ENCODE data around the gene NTSR2. TPM values are rescaled to one million over a fixed set of nuclear protein-coding genes. Genes with fewer than 3 reads are reported as not detected.

The NTSR2 gene
- total RNA-seq, 2 donors from 2014 or later, result not detected

DNA sequence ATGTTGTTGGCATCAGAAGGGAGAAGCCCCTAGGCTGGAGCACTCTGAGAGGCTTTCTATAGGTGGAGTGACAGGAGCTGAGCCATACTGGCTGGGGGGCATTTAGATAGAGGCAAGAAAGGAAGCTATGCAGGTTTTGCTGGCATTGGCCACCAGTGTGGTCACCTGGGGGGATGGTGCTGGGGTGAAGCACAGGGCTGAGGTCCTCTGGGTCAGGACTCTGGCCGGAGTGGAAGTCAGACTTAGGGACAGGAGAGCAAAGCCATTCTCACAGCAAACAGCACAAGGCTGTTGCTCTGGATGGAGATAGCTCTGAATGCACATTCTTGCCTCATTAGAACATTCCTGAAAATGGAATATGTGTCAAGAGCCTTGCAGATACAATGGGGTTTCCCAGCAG, 47.4 kb downstream of the NTSR2 start:
- H3K27ac ChIP-seq, result no peak overlapping the region
- H3K9ac ChIP-seq (ENCODE audit: low read depth in 2 of 2, low read length in 2 of 2), result no peak overlapping the region
- no peak for DNase-seq
- H3K27me3 ChIP-seq, result no peaks in the 10 kb centered on the region
- H3K4me3 ChIP-seq, result no peak overlapping the region
- H3K9me3 ChIP-seq, result no peaks in the 10 kb centered on the region
- TF ChIP-seq, protein P1, sequence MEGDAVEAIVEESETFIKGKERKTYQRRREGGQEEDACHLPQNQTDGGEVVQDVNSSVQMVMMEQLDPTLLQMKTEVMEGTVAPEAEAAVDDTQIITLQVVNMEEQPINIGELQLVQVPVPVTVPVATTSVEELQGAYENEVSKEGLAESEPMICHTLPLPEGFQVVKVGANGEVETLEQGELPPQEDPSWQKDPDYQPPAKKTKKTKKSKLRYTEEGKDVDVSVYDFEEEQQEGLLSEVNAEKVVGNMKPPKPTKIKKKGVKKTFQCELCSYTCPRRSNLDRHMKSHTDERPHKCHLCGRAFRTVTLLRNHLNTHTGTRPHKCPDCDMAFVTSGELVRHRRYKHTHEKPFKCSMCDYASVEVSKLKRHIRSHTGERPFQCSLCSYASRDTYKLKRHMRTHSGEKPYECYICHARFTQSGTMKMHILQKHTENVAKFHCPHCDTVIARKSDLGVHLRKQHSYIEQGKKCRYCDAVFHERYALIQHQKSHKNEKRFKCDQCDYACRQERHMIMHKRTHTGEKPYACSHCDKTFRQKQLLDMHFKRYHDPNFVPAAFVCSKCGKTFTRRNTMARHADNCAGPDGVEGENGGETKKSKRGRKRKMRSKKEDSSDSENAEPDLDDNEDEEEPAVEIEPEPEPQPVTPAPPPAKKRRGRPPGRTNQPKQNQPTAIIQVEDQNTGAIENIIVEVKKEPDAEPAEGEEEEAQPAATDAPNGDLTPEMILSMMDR (IDR thresholded peaks at IDR 0.05), result no peak
- no peaks in the 10 kb centered on the region for H3K36me3 ChIP-seq
- no peaks in the 10 kb centered on the region for H3K4me1 ChIP-seq
- intact Hi-C loops (cut with DNase I), result no loop called here

DNA sequence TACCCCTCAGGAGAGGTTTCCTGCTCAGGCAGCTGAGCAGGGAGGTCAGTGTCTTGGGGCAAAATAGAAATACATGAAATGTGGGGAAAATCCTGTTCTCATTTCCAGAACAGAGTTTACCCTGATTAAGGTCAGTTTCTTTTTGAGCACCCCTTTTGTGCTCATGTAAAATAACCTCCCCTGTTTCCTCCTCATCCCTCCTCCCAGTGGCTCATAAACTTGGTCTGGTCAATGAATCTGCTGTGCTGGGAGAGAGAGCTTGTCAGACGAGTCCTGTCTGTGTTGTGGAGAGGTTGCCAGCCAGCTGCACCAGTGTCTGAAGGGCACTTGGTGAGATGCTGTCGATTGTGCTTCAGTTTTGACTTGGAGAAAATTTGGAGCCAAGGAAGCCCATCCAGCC, 48.6 kb downstream of the NTSR2 start:
- intact Hi-C loops (cut with DNase I), result no loop called here

DNA sequence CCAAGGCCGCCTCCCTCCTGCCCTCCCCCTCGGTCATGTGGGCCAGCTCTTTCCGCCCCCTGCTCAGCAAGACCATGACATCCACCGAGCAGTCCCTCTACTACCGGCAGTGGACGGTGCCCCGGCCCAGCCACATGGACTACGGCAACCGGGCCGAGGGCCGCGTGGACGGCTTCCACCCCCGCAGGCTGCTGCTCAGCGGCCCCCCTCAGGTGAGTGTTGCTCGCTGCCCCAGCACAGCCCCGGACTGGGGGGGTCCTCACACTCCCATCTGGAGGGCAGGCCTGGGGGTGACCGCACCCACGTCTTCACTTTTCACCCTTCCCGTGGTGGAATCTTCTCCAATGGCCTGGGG, 51.3 kb downstream of the NTSR2 start:
- Histone ChIP-seq H3K36me3 (no peaks in the 10 kb centered on the region), H3K4me3 (no peak overlapping the region), H3K27ac (no peak overlapping the region), H3K9ac (ENCODE audit: low read depth in 2 of 2, low read length in 2 of 2) (no peak overlapping the region), H3K4me1 (no peaks in the 10 kb centered on the region), H3K27me3 (no peaks in the 10 kb centered on the region), H3K9me3 (no peaks in the 10 kb centered on the region)
- TF ChIP-seq, protein P1 (IDR thresholded peaks at IDR 0.05), result no peak
- DNase-seq, result no peak
- intact Hi-C loops (cut with DNase I), result no loop called here

More for the DNA sequence above, 48.6 kb downstream of the NTSR2 start:
- Histone ChIP-seq H3K9me3 (no peaks in the 10 kb centered on the region), H3K4me1 (no peaks in the 10 kb centered on the region), H3K9ac (ENCODE audit: low read depth in 2 of 2, low read length in 2 of 2) (no peak overlapping the region), H3K4me3 (no peak overlapping the region), H3K27ac (no peak overlapping the region), H3K27me3 (no peaks in the 10 kb centered on the region), H3K36me3 (no peaks in the 10 kb centered on the region)
- TF ChIP-seq, protein P1 (IDR thresholded peaks at IDR 0.05), result no peak
- no peak for DNase-seq

DNA sequence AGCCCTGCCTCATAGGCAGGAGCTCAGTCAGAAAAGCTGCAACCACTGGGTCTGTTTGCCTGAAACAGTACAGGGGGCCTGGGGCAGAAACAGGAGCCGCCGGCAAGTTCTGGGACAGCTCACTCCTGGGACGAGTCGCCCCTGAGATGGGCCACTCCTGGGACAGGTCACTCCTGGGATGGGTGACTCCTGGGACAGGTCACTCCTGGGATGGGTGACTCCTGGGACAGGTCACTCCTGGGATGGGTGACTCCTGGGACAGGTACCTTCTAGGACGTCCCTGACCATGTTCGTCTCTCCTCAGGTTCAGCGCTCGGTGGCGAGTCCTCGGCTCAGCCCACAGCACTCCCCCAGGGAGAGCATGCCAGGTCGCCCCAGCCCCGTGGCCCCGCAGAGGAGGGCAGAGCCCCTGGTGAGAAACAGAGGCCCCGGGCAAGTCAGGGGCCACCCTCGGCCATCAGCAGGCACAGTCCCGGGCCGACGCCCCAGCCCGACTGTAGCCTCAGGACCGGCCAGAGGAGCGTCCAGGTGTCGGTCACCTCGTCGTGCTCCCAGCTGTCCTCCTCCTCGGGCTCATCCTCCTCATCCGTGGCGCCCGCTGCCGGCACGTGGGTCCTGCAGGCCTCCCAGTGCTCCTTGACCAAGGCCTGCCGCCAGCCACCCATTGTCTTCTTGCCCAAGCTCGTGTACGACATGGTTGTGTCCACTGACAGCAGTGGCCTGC, 51.8 kb downstream of the NTSR2 start:
- DNase-seq, result no peak
- Histone ChIP-seq H3K27me3 (no peaks in the 10 kb centered on the region), H3K4me3 (no peak overlapping the region), H3K9me3 (no peaks in the 10 kb centered on the region), H3K9ac (ENCODE audit: low read depth in 2 of 2, low read length in 2 of 2) (no peak overlapping the region), H3K27ac (no peak overlapping the region), H3K4me1 (no peaks in the 10 kb centered on the region), H3K36me3 (no peaks in the 10 kb centered on the region)
- intact Hi-C loops (cut with DNase I), result no loop called here
- TF ChIP-seq, protein P1 (IDR thresholded peaks at IDR 0.05), result no peak

DNA sequence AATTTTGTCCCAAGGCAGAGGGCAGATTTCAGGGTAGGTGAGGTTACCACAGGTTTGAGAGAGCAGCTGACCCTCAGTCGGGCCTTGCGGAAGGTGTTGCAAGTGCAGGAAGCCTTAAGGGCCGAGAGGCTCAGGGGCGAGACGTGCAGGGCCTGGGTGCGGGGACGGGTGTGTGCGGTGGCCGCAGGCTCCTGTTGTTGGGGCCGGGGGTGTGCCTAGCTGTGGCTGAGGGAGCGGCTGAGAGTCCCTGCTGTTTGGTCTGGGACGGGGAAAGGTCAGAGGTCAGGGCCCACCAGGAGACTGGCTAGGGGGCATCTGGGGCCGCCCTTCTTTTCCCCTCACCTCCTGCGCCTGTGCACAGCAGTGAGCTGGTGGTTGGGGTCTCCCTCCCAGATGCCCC, 52.5 kb downstream of the NTSR2 start:
- Histone ChIP-seq H3K27me3 (no peaks in the 10 kb centered on the region), H3K4me3 (no peak overlapping the region), H3K4me1 (no peaks in the 10 kb centered on the region), H3K36me3 (no peaks in the 10 kb centered on the region), H3K9ac (ENCODE audit: low read depth in 2 of 2, low read length in 2 of 2) (no peak overlapping the region), H3K27ac (no peak overlapping the region), H3K9me3 (no peaks in the 10 kb centered on the region)
- intact Hi-C loops (cut with DNase I), result no loop called here
- no peak for DNase-seq
- TF ChIP-seq, protein P1 (IDR thresholded peaks at IDR 0.05), result no peak
